Kidney (tissue), 14 donors: Measurements from ENCODE around the gene EHHADH. TPM values are rescaled to one million over a fixed set of nuclear protein-coding genes. Genes with fewer than 3 reads are reported as not detected.

Source experiments
- DNase-seq, 5 donors: peaks; one replicate each; pipeline ENCODE4 v3.0.0-alpha.2; 2013 to 2020
- FAIRE-seq: peaks from 2 replicates; lab custom pipeline; 2012; peaks lifted over from hg19 to GRCh38; lab: Jason Lieb, UNC
- H3K27ac ChIP-seq, 2 donors: one replicate each; pipeline ENCODE4 v1.7.0; 2013; ENCODE audit warnings: low read depth in 2 of 2, low read length in 2 of 2, inconsistent platforms in 1 of 2
- H3K27me3 ChIP-seq: one replicate; pipeline ENCODE4 v1.7.1; 2013; ENCODE audit warnings: low read length, inconsistent platforms; ENCODE audit not compliant: control insufficient read depth, insufficient read depth
- H3K36me3 ChIP-seq, 3 donors: one replicate each; pipeline versions ENCODE4 v1.7.0 to v1.7.1; 2013; ENCODE audit warnings: low read length in 3 of 3, control low read depth in 1 of 3, inconsistent platforms in 1 of 3; ENCODE audit not compliant: insufficient read depth in 3 of 3, control insufficient read depth in 2 of 3
- H3K4me1 ChIP-seq, 3 donors: one replicate each; pipeline versions ENCODE4 v1.7.0 to v1.7.1; 2013; ENCODE audit warnings: low read length in 3 of 3, inconsistent platforms in 1 of 3, low read depth in 1 of 3; ENCODE audit not compliant: control insufficient read depth in 2 of 3, insufficient read depth in 2 of 3
- H3K4me3 ChIP-seq, 3 donors: one replicate each; pipeline versions ENCODE4 v1.7.0 to v1.8.1; 2013; ENCODE audit warnings: low read length in 3 of 3, control low read depth in 1 of 3, inconsistent platforms in 1 of 3
- H3K9ac ChIP-seq, 3 donors: one replicate each; pipeline versions ENCODE4 v1.7.0 to v1.7.1; 2013; ENCODE audit warnings: low read length in 3 of 3, control low read depth in 1 of 3, inconsistent platforms in 1 of 3
- H3K9me3 ChIP-seq, 3 donors: one replicate each; pipeline versions ENCODE4 v1.7.0 to v1.7.1; 2013; ENCODE audit warnings: low read length in 3 of 3, control low read depth in 1 of 3, inconsistent platforms in 1 of 3; ENCODE audit not compliant: control insufficient read depth in 2 of 3, insufficient read depth in 1 of 3
- CTCF ChIP-seq: IDR thresholded peaks from 3 replicates; pipeline ENCODE4 v1.5.1; 2012; ENCODE audit warnings: mild to moderate bottlenecking, moderate library complexity, borderline replicate concordance; ENCODE audit not compliant: insufficient read depth; ENCODE audit errors: extremely low read depth
- intact Hi-C: fragments of 100-400 bp; cut with DNase I; formaldehyde crosslinking; loops from one replicate; pipeline ENCODE4 v1.11.1; 2022
- polyA plus RNA-seq: library from polyadenylated mRNA; stranded (reverse); fragments of 350-450 nt; fragmentation: Illumina TruSeq; extraction: RNeasy Lipid Tissue Mini Kit (QIAGEN cat#74804); gene quantifications from one replicate; pipeline ENCODE4 v1.2.3, GENCODE V29; 2014; ENCODE audit warnings: low read depth, low replicate concordance; ENCODE audit not compliant: insufficient read depth
- total RNA-seq: library from RNA; stranded (reverse); fragmentation: NEBNext Ultra II Directional; extraction: Animal tissue kit (Norgen Biotek cat#: 25700); gene quantifications from one replicate; pipeline ENCODE4 v1.2.1, GENCODE V29; 2021
- donor health status: control.
- donor health status: control.
- donor health status: control.
- donor health status: control.
- donor health status: control.
- donor health status: DM: yes; HTN: yes; CAD: no.
- donor health status: Normal renal cell carcinoma (clear cell type).

The EHHADH gene
- total and polyA plus RNA-seq, 2 donors from 2014 or later: 27.9 to 60.9 TPM

GRCh38 chr3:185151964-185152409 lies 101.9 kb downstream of the EHHADH start:
- Histone ChIP-seq H3K9ac (peak overlapping the region in 2 of 3 donors; percentile 24 to 28), H3K27ac (no peak overlapping the region), H3K36me3 (no peaks in the 10 kb centered on the region), H3K27me3 (no peaks in the 10 kb centered on the region), H3K9me3 (no peaks in the 10 kb centered on the region), H3K4me3 (peak overlapping the region in 2 of 3 donors; percentile 65 to 71), H3K4me1 (peaks cover 0 to 4% (median 0%) of the 10 kb centered on the region in 3 donors)
- no peak for FAIRE-seq
- DNase-seq: no peak
- intact Hi-C loops: no loop called here
- no peak for TF ChIP-seq CTCF

- DNase-seq (no peak), FAIRE-seq (no peak)
- no peaks in the 10 kb centered on the region for H3K36me3 ChIP-seq
- no peaks in the 10 kb centered on the region for H3K27me3 ChIP-seq
- no peak overlapping the region for H3K27ac ChIP-seq
- peaks cover 0 to 4% (median 0%) of the 10 kb centered on the region in 3 donors for H3K4me1 ChIP-seq
- H3K9ac ChIP-seq: peak overlapping the region in 1 of 3 donors; percentile 28
- intact Hi-C loops: no loop called here
- H3K9me3 ChIP-seq: no peaks in the 10 kb centered on the region
- no peak for TF ChIP-seq CTCF
- H3K4me3 ChIP-seq: peak overlapping the region in 2 of 3 donors; percentile 65 to 71
Measured at GRCh38 chr3:185151101-185151963, 102.5 kb downstream of the EHHADH start.

GRCh38 chr3:185150561-185150960 lies 103.3 kb downstream of the EHHADH start:
- H3K4me3 ChIP-seq: no peak overlapping the region
- FAIRE-seq: no peak
- H3K4me1 ChIP-seq: peaks cover 0 to 4% (median 0%) of the 10 kb centered on the region in 3 donors
- no peak for DNase-seq
- H3K36me3 ChIP-seq: no peaks in the 10 kb centered on the region
- H3K27me3 ChIP-seq: no peaks in the 10 kb centered on the region
- no peaks in the 10 kb centered on the region for H3K9me3 ChIP-seq
- intact Hi-C loops: no loop called here
- no peak for TF ChIP-seq CTCF
- no peak overlapping the region for H3K9ac ChIP-seq
- no peak overlapping the region for H3K27ac ChIP-seq
